Activated CD4-positive, alpha-beta T cell treated with anti-CD3 and anti-CD28 coated beads, Interleukin-2, Interleukin-6, amounts not matched to agents 100 ng/mL and 50 ng/mL, durations not matched to agents 16 hours and 8 hours (primary cell): ENCODE measurements around the gene MUC5B.

Experiments used
- DNase-seq: peaks from one replicate; pipeline ENCODE4 v3.0.0-alpha.2; 2020

MUC5B gene

DNA sequence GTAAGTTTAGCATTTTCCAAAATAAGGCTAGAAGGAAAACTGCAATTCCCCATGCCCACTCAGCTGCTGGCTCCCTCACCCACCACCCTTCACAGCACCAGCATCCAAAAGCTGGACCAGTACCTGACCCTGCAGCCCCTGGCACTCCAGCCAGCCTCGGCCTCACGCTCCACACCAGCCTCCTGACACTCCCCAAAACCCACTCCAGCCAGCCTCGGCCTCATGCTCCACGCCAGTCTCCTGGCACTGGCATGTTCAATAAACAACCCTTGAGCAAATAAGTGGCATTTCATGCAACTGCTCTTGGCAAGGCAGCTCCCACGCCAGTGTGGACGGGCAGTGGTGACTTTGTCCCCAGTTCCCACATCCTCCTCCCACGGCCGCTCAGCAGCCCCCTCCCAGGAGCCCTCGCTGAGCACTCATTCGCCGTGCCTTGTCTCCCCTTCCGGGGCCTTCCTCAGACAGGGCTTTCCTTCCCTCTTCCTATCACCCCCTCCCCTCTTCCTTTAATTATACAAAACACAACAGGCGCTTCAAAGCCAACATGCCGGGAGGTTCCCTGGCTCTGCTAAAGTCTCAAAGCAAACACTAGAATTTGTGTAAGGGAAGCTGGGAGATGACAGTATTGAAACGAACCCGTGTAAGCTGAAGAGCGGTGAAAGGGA lies 79.7 kb downstream of the MUC5B start:
- no peak for DNase-seq

DNA sequence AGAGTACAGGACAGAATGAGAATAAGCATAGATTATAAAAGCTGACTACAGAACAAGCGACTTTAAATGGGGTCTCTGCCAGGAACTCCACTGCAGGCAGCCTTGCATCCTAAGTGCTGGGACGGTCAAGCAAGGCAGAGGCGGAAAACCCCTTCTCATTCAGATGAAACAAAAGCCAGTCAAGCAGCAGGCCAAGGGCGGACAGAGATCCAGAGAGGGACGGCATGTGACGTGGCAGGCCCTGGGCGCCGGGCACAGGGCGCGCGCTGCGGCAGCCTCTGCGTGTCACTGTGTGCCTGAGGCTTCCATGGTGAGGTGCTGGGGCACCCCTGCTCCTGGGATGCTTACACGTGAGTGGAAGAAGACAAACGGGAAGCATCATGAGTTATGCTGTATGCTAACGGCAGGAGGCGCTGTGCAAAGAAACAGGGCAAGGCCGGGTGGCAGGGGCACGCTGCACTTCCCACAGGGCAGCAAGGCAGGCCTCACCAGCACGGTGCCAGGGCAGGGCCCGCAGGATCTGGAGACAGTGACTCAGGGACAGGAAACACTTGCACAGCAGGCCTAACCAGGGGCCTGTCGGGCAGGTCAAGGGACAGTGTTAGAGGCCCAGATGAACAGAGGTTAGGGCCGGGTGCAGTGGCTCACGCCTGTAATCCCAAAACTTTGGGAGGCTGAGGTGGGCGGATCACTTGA lies 80.4 kb downstream of the MUC5B start:
- DNase-seq: no peak

DNA sequence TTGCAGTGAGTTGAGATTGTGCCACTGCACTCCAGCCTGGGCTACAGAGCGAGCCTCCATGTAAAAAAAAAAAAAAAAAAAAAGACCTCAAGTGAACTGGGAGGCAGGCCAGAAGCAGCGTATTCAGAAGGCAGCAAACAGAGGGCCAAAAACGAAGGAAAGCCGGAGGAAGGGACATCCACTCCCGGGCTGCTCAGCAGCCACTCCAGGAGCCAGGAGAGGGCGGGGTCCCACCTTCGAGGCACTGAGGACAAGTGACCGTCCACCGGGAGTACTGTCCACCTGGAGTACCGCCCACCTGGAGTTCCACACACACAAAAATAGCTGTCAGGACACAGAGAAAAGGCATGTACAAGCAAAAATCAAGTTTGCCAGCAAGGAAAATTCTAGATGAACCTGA lies 81.1 kb downstream of the MUC5B start:
- no peak for DNase-seq

DNA sequence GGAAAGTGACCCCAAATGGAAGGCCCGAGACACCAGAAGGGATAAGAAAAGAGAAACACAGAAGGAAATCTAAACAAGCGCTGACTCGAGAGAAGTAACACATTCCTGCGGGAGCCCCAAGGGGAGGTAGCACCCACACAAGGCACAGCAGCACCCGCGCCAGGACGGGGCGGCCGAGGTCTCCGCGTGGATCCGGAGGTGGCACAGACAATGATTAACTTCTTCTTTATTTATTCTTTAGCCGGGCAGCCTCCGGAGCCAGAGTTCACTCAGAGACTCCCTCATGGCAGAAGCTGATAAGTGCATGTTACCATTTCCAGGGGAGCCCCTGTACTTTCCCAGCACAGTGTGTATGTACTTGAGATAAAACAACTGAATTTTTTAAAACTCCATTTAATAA lies 81.5 kb downstream of the MUC5B start:
- DNase-seq: no peak

DNA sequence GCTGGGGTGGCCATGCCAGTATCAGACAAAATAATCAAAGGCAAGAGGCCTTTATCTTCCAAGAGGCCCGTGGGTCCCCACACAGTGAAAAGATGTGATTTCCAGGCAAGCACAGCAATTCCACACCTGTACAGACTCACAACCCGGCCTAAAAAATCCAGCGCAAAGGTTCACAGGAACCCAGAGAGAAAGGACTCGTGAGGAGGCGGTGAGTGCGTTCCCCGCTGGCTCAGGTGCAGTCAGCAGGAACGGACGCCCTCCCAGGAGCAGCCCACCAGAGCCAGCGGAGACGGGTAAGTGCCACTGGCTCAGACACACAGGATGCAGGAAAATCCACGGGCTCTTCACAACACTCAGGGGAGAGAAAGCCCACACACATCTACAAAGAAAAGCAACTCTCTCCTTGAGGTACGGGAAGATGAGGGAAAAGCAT lies 82.2 kb downstream of the MUC5B start:
- DNase-seq: no peak

DNA sequence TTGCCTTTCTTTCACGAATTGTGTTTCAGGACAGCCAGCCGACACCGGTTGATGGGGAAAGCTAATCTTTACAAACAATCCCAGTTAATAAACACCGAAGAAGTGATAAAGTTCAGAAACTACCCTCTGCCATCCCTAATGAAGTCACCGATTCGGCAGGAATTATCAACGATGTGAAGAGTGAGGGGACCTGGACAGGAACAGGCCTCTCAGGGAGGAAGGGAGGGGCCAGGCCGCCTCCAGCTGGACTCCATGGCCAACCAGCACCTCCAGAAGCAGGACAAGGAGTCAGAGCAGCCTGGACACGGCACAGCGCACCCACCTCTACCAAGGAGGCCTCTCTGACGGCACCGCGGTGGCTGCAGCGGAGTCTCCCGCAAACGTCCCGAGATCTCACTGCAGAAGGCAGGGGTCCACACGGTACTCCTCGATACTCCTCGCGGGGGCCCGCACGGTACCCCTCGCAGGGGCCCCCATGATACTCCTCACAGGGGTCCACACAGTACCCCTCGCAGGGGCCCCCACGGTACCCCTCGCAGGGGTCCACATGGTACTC lies 82.7 kb downstream of the MUC5B start:
- DNase-seq: no peak

DNA sequence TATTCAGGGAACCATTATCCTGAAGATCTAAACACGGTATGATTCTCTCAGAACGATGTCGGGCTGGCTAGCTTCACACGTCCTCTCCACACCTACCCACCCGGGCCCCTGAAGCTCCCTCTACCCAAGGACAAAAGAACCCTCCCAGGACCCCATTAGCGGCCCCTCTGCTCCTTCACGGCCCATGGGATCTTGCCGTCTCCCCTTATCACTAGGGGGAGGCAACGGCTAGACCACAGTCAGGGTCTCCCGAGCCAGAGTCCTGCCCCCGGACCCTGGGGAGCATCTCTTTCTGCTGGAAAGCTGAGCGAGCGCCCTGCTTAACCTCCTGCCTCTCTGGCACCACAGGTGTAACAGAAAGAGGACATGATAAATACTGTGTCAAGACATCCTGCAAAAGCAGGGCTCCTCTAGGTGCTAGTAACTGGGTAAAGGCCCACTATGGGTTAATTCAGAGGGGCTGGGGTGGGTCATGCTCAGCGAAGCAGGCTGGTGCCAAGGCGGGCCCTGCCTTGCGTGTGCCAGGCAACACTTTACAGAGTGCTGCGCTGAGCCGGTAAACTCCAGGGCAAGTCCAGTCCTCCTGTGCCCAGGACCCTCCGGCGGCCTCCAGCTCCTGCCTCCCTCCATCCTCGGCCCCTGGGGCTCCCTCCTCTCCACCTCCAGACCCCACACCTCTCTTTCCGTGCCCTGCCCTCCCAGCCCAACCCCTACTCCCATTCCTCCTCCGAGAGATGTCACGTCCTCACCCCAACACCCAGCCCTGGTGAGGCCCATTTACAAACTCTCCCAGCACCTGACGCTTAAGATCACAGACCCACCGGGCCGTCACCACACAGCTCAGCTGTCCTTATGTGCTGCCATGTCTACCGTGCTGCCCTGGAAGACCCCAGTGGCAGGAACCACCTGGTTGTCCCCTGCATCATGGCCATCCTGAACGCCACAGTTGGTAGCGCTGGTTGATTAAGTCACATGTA lies 83.6 kb downstream of the MUC5B start:
- DNase-seq: no peak

DNA sequence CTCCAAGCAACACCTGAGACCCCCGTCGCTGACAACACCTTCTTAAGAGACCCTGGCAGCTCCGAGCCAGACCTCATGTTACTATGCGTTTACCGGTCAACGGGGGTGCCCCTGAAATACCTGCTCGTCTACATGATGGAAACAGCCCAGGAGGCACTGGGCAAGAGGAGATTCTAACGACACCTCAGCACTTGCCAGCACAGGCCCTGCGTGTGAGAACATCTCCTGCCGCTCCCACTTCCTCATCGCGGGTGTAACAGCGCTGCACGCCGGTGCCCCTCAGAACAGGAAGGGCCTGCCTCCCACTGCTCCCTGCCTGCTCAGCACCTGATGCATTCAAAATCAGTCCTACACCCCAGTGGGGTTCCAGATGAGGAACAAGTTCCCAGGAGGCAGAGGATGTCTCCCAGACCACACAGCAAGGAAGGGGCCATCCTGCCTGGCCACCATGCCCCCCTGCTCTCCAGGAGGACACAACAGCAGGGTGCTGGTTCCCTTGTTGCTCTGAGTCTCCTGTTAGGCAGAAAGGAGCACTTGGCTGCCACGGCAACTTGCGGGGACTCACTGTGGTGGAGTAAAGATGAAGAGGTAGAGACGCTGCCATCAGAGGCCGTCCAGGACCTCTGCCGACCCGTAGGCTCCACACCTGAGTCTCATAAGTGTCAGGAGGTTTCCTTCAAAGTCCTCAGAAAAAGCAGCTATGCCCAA lies 84.5 kb downstream of the MUC5B start:
- no peak for DNase-seq

DNA sequence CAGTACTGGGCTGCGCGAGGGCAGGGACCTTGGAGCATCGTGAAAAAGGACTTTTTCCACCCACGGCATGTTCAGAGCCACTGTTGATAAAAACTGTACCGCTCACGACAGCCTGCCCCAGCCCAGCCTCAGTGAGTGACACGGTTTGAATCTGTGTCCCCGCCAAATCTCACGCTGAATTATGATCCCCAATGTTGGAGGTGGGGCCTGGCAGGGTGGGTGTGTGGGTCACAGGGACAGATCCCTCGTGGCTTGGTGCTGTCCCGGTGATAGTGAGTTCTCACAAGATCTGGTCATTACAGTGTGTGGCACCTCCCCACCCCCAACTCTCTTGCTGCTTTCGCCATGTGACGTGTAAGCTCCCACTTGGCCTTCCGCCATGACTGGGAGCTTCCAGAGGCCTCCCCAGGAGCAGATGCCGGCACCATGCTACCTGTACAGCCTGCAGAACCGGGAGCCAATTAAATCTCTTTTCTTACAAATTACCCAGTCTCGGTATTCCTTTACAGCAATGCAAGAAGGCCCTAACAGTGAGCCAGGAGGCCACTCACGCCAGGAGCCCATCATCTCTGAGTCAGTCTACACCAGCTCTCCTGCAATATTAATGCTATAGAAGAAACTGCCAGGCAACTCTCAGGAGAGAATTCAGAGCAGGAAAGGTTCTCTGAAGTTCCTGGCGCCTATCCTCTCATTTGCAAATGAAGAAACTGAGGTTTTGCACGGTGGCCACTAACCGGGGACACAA lies 85.3 kb downstream of the MUC5B start:
- no peak for DNase-seq

DNA sequence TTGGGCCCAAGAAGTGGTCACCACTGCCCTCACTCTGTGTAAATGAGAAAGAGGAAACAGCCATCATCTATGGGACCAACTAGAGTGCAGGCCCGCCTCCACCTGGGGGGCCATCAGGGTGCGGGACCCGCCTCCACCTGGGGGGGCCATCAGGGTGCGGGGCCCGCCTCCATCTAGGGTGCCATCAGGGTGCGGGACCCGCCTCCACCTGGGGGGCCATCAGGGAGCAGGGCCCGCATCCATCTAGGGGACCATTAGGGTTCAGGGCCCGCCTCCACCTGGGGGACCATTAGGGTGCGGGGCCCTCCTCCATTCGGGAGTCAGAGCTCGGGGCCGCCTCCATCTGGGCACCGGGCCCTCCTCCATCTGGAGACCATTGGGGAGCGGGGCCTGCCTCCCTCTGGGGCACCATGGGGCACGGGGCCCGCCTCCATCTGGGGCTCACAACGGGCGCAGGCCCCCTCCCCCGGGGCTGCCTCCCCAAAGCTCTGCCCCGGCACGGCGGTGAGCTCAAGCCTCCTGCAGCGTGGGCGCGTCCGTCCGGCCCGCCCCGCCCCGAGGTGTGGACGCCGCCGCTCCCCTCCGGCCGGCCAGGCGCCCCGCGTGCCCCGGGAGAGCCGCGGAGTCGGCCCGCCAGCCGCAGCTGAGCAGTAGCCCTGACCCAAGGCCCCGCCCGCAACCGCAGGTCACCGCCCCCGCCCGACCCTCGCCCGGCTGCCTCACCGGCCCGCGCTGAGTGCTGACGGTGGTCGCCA lies 86.1 kb downstream of the MUC5B start:
- no peak for DNase-seq

DNA sequence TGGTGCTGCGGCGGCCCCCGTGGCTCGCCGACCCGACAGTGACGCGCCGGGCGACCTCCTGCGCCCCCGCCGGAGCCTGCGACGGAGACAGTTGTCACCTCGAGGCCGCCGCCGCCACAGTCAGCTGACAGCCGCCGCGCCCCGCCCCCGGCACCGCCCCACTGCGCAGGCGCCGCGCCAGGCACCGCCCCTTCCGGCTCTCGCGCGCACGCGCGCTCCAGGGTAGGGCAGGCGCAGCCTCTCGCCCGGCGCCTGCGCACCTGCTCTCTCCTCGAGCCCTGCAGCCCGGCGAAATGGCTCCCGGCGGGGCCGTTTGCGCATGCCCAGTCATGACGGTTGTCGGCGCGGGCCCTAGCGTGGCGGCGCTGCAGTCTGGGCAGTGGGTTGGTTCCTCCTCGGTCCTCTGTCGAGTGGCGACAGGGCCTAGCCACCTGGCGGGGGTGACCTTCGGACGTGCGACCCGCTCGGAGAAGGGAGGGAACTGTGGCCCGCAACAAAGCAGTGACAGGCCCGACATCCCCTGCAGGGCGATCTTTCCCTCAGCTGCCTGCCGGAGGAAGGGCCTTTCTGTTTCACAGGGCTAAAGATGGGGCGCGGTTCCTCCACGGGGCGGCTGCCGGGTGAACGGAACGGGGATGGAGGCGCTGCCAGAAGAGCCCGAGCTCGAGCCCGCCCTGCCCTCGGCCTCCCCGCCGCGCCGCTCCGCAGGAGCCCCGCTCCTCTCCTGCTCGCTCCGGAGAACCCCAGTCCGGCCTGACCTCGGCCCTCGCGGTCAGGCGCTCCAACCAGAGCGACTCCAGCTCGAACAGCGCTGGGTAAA lies 86.8 kb downstream of the MUC5B start, which contains the start of gene TOLLIP:
Gene TOLLIP, minus strand, starts transcription at position 135 of the 820 bp plus-strand sequence. Its CDS starts 134 bp downstream, at position 1.
- DNase-seq: peak; percentile 97

DNA sequence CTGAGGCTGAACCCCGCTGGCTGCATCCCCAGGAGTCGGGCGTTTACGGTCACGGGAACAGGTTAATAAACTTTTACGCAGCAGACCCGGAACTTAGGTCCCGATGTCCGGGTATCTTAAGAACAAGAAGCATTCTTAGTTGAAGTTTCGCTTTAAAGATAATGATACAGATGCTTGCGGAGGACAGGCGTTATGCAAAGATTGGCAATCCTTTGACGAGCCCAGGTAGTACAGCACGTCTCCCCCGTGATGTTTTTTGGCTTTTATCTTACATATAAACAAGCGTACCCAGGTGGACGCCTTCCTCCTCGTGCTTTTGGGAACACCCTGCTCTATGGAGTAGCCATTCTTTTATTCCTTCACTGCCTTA lies 87.4 kb downstream of the MUC5B start:
- no peak for DNase-seq

DNA sequence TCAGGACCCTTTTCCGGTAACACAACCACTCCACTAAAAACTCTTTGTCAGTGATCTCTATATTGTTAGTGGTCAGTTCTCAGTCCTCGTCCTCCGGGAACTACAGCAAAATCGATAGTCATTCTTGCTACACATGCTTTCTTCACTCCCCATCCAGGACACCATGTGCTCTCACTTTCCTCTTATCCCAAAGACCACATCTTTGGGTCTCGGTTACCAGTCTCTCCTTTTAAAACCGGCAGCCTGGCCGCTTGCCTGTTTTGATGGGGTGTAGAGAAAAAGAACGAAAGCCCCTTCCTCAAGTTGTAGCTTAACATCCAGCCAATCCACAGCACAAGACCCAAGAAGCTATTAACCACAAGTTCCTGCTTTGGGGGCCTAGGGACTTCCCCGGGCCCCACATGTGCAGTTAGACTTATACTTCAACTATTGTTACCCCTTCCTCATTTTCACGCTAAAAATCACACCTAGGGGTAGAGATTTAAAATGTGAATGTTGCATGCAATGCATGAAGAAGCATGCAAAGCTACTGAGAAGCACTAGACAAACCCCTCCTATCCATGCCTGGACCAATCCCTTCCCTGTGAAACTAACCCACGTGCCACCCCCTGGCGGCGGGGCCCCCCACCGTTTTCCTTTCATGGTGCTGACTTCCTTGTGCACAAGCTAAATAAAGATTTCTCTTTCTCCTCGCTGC lies 88.1 kb downstream of the MUC5B start:
- DNase-seq: peak; percentile 36
